GM19099 (cell line): ENCODE measurements around the gene CPXM1.

ENCODE experiments used
- POLR2A ChIP-seq: IDR thresholded peaks from 3 replicates; pipeline ENCODE4 v1.6.1; 2011; ENCODE audit warnings: low read depth; ENCODE audit not compliant: insufficient read length; ENCODE audit errors: extremely low read depth

The CPXM1 gene

GRCh38 chr20:2767768-2768631 lies 32.4 kb downstream of the CPXM1 start:
- no peak for TF ChIP-seq POLR2A

DNA sequence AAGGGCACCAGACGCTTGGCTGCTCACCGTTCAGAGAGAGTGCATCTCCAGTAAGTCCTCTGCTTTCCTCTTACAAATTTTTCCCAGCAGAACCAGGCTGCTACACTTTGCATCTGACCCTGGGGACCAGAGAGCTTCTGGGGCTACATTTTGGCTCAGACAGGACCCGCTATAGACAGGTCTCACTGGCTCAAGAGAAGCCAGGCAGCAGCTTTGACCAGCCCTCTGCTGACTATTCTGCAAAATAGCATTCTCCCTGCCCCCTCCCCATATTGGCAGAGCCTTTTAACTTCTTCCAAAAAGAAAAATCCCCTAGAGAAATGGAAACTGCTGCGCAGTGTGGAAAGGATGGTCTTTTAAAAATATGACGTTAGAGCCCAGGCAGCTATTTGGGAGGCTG lies 37.2 kb downstream of the CPXM1 start:
- no peak for TF ChIP-seq POLR2A

DNA sequence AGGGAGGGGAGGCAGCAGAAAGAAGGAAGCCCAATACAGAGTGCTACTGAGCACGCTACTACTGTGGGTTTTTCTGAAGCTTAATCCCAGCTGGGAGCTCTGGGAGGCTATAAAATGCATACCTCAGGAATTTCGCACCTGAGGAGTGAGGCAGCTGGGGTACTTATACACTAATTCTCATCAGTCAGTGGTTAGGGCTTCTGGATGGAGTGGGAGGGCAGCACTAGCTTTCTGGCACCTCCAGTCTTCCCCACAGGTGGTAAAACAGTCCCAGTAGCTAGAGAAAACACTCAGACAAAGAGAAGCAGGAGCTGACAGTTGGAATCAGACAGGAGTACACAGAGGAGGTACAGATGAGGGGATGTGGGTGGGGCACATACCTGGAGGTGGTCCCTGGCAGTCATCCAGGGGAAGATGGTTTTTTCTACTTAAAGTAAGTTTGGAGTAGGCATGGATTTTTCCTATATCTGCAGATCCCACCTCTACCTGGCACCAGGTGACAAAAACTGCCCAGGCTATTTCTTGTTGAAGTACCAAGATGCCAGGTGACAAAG lies 37.8 kb downstream of the CPXM1 start:
- TF ChIP-seq POLR2A: no peak

- no peak for TF ChIP-seq POLR2A
Observed at GRCh38 chr20:2761885-2762284, 38.5 kb downstream of the CPXM1 start.

- TF ChIP-seq POLR2A: no peak
Observed at GRCh38 chr20:2760952-2761305, 39.5 kb downstream of the CPXM1 start.

GRCh38 chr20:2760297-2760951 lies 40.0 kb downstream of the CPXM1 start:
- TF ChIP-seq POLR2A: no peak

DNA sequence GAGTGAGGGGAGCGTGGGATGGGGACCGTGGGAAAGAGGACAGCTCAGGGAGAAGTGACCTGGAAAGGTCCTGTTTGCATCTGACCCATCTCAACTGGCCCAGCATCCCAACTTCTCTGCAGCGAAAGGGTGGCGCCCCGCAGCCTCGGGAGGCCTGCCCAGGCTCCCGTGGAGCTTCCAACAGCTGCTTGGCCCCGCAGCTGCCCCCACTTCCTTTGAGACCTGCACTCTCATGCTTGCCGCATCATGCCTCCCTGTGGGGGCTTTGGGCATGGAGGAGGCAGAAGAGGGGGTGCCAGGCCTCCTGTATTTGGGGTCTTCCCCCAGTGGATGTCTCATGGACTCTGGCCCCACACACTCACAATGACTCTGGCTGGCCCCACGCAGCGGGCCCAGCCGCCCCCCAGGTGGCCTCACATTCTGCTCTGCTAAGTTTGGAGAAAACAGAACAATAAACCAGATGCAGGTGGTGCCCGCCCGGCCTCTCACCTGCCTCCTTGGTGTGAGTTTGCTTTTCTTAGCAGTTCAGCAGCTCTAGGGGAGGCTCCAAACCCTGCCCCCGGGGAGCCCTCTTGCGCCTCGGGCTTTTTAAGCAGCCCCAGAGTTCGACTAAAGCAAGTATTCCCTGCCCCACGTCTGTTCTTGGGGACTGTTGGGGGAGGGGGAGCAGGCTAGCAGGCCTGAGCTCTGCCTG lies 40.7 kb downstream of the CPXM1 start:
- no peak for TF ChIP-seq POLR2A

- TF ChIP-seq POLR2A: no peak
Observed at GRCh38 chr20:2759143-2759542, 41.3 kb downstream of the CPXM1 start.

DNA sequence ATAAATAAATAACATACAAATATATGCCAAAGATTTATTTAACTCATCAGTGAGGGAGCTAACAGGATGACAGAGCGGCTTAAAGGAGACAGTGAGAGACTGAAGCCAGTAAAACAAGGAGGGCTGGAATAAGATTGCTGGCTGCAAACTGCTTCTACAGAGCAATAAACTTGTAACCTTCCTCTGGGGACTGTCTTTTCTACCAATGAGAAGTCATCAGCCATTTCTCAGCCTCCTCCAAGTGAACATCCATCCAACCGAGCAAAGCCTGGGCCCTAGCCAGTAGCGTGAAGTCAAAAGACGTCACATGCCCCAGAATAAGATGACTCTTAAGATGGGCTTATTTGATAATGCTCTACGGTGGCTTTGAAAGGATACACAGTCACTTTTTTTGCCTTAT lies 42.5 kb downstream of the CPXM1 start:
- TF ChIP-seq POLR2A: no peak

- TF ChIP-seq POLR2A: no peak
Observed at GRCh38 chr20:2757001-2757400, 43.4 kb downstream of the CPXM1 start.

DNA sequence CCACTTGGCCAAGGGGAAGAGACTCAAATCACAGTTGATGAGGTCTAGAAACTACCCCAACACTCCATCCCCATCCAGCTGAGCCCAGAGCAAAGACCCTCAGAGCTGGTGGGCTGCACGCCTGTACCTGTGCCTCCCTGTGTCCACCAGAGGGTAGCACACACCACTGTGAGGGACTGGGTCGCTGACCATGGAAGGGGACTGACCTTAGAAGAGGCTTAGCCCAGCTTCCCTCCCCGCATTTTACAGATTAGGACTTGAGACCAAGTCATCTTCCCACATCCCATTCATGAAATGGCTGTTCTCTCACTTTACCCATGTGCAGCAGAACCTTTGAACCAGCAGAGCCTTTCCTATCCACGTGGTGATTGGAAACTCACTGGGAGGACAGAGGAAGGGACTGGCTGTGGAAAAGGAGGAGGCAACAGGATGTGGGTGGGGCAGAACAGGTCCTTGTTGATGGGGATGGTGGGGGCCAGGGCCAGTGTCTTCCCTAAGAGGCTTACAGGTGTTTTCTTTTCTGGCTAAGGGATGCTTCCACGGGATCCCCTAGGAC lies 44.3 kb downstream of the CPXM1 start:
- TF ChIP-seq POLR2A: no peak

DNA sequence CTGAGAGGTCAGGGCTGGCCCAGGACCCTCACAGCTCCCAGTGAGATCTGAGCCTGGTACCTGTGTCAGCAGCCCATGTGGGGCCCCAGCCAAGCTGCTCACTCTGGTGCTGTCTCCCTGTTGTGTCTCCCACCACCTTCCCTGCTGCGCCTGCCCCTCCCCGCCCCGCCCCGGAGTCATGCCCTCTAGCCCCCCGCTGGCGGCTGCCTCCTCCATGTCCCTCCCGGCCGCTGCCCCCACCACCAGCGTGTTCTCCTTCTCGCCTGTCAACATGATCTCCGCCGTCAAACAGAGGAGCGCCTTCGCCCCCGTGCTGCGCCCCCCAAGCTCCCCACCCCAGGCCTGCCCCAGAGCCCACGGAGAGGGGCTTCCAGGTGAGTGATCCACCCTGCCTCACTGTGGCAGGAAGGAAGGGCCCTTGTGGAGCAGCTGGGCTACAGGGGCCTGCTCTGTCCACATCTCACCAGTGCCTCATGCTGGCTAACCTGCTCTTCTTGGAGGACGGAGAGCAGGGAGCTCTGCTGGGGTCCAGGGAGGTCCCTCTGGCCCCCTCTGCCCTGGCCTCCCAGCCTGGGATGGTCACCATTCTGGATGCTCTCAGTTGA lies 44.9 kb downstream of the CPXM1 start:
- no peak for TF ChIP-seq POLR2A

DNA sequence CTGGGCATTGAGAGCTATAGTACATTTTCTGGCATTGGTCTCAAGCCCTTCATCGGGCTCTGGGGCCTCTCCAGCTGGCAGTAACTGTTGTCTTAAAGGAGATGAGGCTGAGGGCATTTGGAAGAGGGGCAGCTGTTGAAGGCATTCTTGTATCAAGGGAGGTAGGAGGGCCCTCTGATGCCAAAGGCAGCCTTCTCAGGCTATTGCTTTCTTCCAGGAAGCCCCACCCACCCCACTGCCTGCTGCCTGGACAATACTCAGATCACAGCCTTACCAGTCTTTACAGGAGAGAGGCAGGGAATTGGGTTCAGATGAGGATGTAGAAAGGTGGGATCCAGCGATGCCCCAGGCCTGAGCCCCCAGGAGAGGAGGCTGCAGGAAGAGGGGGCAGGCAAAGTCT lies 46.0 kb downstream of the CPXM1 start:
- no peak for TF ChIP-seq POLR2A

DNA sequence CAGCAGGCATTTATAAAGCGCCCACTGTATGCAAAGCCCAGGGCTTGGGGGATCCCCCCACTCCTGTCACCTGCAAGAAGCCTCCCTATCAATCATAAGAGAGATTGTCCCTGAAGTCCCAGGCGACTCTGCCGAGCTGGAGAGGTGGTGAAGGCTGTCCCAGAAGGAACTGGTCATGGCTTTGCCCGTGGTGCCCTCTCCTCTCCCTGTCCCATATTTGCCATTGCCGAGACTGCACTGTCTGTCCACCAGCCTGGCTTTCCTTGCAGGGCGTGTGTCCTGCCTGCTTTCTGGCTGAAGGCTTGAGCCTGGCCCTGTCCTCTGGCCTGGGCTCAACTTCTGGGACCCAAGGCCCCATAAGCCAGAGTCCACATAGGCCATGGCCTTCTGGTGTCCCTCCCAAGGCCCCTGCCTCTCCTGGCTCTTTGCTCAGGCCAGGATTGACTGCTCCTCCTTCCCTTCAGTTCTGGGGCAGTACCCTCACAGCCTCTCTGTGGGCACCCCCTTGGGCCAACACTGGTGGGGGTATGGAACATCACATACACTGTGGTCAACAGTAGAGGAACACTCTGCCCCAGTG lies 46.9 kb downstream of the CPXM1 start:
- no peak for TF ChIP-seq POLR2A

- TF ChIP-seq POLR2A: no peak
Observed at GRCh38 chr20:2752567-2753460, 47.6 kb downstream of the CPXM1 start.
